Breast epithelium (tissue), 3 donors: ENCODE data around the gene OXCT1.

ENCODE experiments used
- POLR2AphosphoS5 ChIP-seq, 3 donors: sonication (generic); formaldehyde crosslinking; IDR thresholded peaks; one replicate each; pipeline ENCODE4 v1.6.1; 2017; ENCODE audit warnings: antibody characterized with exemption in 3 of 3
- TF ChIP-seq, protein P1 (sequence below), 3 donors: fragments of 450-650 bp; IDR thresholded peaks; one replicate each; pipeline ENCODE4 v1.5.1; 2016 to 2017; ENCODE audit warnings: antibody characterized with exemption in 3 of 3, mild to moderate bottlenecking in 3 of 3, moderate library complexity in 3 of 3

DNA sequence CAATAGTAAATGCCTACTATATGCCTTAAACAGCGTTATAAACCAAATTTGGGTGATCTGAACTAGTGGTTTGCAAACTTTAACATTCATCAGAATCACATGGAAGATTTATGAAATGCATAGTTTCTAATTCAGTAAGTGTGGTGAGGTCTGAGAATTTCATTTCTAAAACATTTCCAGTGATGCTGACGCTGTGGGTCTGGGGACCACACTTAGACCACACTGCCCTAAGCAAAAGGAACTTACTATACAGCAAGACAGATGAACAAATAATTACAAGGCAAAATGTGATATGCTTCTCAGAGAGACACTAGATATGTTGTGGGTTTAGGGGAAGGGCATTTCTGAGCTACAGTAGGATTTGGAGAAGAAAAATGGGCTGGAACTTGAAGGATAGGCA lies 72.6 kb downstream of the OXCT1 start:
- TF ChIP-seq, protein P1, sequence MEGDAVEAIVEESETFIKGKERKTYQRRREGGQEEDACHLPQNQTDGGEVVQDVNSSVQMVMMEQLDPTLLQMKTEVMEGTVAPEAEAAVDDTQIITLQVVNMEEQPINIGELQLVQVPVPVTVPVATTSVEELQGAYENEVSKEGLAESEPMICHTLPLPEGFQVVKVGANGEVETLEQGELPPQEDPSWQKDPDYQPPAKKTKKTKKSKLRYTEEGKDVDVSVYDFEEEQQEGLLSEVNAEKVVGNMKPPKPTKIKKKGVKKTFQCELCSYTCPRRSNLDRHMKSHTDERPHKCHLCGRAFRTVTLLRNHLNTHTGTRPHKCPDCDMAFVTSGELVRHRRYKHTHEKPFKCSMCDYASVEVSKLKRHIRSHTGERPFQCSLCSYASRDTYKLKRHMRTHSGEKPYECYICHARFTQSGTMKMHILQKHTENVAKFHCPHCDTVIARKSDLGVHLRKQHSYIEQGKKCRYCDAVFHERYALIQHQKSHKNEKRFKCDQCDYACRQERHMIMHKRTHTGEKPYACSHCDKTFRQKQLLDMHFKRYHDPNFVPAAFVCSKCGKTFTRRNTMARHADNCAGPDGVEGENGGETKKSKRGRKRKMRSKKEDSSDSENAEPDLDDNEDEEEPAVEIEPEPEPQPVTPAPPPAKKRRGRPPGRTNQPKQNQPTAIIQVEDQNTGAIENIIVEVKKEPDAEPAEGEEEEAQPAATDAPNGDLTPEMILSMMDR (IDR thresholded peaks at IDR 0.05) = no peak
- TF ChIP-seq POLR2AphosphoS5 (IDR thresholded peaks at IDR 0.05) = no peak
